Smooth muscle cell (in vitro differentiated cells): Measurements from ENCODE around the gene HCRTR1. TPM values are rescaled to one million over a fixed set of nuclear protein-coding genes. Genes with fewer than 3 reads are reported as not detected.
A peak's percentile ranks its signal among the peaks of the same experiment; 100 is the strongest.

ENCODE experiments used
- DNase-seq: peaks from one replicate; lab custom pipeline; 2025; ENCODE audit not compliant: unreplicated experiment; lab: John Stamatoyannopoulos, UW
- H2AFZ ChIP-seq: fragments of 200-600 bp; sonication (generic); 2 replicates; pipeline ENCODE4 v1.6.0; 2016; ENCODE audit warnings: antibody characterized with exemption, low read depth, mild to moderate bottlenecking
- H3F3A ChIP-seq: fragments of 200-600 bp; sonication (generic); 2 replicates; pipeline ENCODE4 v1.6.0; 2017; ENCODE audit warnings: antibody characterized with exemption, low read depth
- H3K27ac ChIP-seq: fragments of 200-600 bp; sonication (generic); 2 replicates; pipeline ENCODE4 v1.5.1; 2016; ENCODE audit warnings: low read depth, mild to moderate bottlenecking
- H3K27me3 ChIP-seq: fragments of 200-600 bp; sonication (generic); 2 replicates; pipeline ENCODE4 v1.6.1; 2016; ENCODE audit warnings: low read depth, mild to moderate bottlenecking
- H3K36me3 ChIP-seq: fragments of 200-600 bp; sonication (generic); 2 replicates; pipeline ENCODE4 v1.5.1; 2016; ENCODE audit warnings: low read depth
- H3K4me1 ChIP-seq: fragments of 200-600 bp; sonication (generic); 2 replicates; pipeline ENCODE4 v1.5.1; 2016; ENCODE audit warnings: low read depth
- H3K4me2 ChIP-seq: fragments of 200-600 bp; sonication (generic); 2 replicates; pipeline ENCODE4 v1.6.0; 2016; ENCODE audit warnings: mild to moderate bottlenecking
- H3K4me3 ChIP-seq: fragments of 200-600 bp; sonication (generic); 2 replicates; pipeline ENCODE4 v1.5.1; 2016; ENCODE audit warnings: mild to moderate bottlenecking
- H3K79me2 ChIP-seq: fragments of 200-600 bp; sonication (generic); 2 replicates; pipeline ENCODE4 v1.6.0; 2016; ENCODE audit warnings: low read depth, mild to moderate bottlenecking
- H3K9ac ChIP-seq: fragments of 200-600 bp; sonication (generic); 2 replicates; pipeline ENCODE4 v1.6.0; 2016; ENCODE audit warnings: low read depth
- H3K9me3 ChIP-seq: fragments of 200-600 bp; sonication (generic); replicated peaks from 2 replicates; pipeline ENCODE4 v1.5.1; 2016; ENCODE audit warnings: low read depth
- H4K20me1 ChIP-seq: fragments of 200-600 bp; sonication (generic); 2 replicates; pipeline ENCODE4 v1.6.0; 2016; ENCODE audit warnings: low read depth
- CTCF ChIP-seq: fragments of 200-600 bp; sonication (generic); IDR thresholded peaks from 2 replicates; pipeline ENCODE4 v1.5.1; 2017; ENCODE audit warnings: borderline replicate concordance, mild to moderate bottlenecking, antibody characterized with exemption; ENCODE audit not compliant: insufficient read depth, poor library complexity, severe bottlenecking
- WGBS: methylation state at CpG from one replicate; pipeline ENCODE4 v1.1.7; 2016; ENCODE audit warnings: low lambda C conversion rate; 5-methylcytosine and 5-hydroxymethylcytosine counted together
- polyA plus RNA-seq: library from polyadenylated mRNA; unstranded; fragments of >200 nt; fragmentation: Nextera tagmentation; extraction: Ambion mirVana; gene quantifications from 2 replicates; pipeline ENCODE4 v1.2.1, GENCODE V29; 2016
- total RNA-seq: library from RNA; depleted of rRNA; stranded (reverse); fragments of >200 nt; gene quantifications from 2 replicates; pipeline ENCODE4 v1.2.3, GENCODE V29; 2014

Gene HCRTR1
- total and polyA plus RNA-seq, 2 experiments from 2014 or later: 2.0 TPM; not detected in 1

GRCh38 chr1:31617916-31618746, 642 bp downstream of the HCRTR1 start:
- WGBS: 21% methylated on average over 29 of the region's 56 CpGs
- Histone ChIP-seq H3K4me2 (peak overlapping the region; percentile 100), H3K27me3 (peaks cover 8% of the 10 kb centered on the region), H3K27ac (no peak overlapping the region), H3K79me2 (no peaks in the 10 kb centered on the region), H3K36me3 (no peaks in the 10 kb centered on the region), H3K9me3 (no peaks in the 10 kb centered on the region), H3K4me3 (peak overlapping the region; percentile 70), H3K4me1 (no peaks in the 10 kb centered on the region), H2AFZ (peak overlapping the region; percentile 69), H3K9ac (no peak overlapping the region), H4K20me1 (no peaks in the 10 kb centered on the region), H3F3A (no peaks in the 10 kb centered on the region)
- no peak for DNase-seq
- TF ChIP-seq CTCF: peak; percentile 90

- DNase-seq: no peak
- WGBS: 87% methylated on average over 23 of the region's 23 CpGs
- H3F3A ChIP-seq: no peaks in the 10 kb centered on the region
These were observed 1.7 kb downstream of the HCRTR1 start for GRCh38 chr1:31618916-31619846.

GRCh38 chr1:31620631-31621497, 3.4 kb downstream of the HCRTR1 start:
- Histone ChIP-seq H3K4me2 (no peak overlapping the region), H3K4me3 (no peak overlapping the region), H3K27me3 (peaks cover 8% of the 10 kb centered on the region), H3K27ac (no peak overlapping the region), H3F3A (peaks cover 4% of the 10 kb centered on the region), H3K36me3 (no peaks in the 10 kb centered on the region), H3K9me3 (no peaks in the 10 kb centered on the region), H3K9ac (no peak overlapping the region), H2AFZ (no peak overlapping the region), H3K4me1 (peaks cover under 1% of the 10 kb centered on the region), H3K79me2 (no peaks in the 10 kb centered on the region), H4K20me1 (no peaks in the 10 kb centered on the region)
- TF ChIP-seq CTCF: no peak
- DNase-seq: no peak
- 93% methylated on average over 20 of the region's 20 CpGs for WGBS

More at GRCh38 chr1:31618916-31619846, 1.7 kb downstream of the HCRTR1 start:
- Histone ChIP-seq H2AFZ (no peak overlapping the region), H4K20me1 (no peaks in the 10 kb centered on the region), H3K27me3 (peaks cover 8% of the 10 kb centered on the region), H3K4me1 (no peaks in the 10 kb centered on the region), H3K79me2 (no peaks in the 10 kb centered on the region), H3K4me3 (no peak overlapping the region), H3K27ac (no peak overlapping the region), H3K9me3 (no peaks in the 10 kb centered on the region), H3K4me2 (no peak overlapping the region), H3K36me3 (no peaks in the 10 kb centered on the region), H3K9ac (no peak overlapping the region)
- no peak for TF ChIP-seq CTCF
